ENCODE measurements around the gene RGS18. TPM values are rescaled to one million over a fixed set of nuclear protein-coding genes. Genes with fewer than 3 reads are reported as not detected.

The RGS18 gene
- polyA plus RNA-seq, 3 donors: 43.7 to 57.0 (median 49.0) TPM

GRCh38 chr1:192225266-192225665, 67.0 kb downstream of the RGS18 start:
- Mint-ChIP-seq H3K27ac (peak overlapping the region in 1 of 7 donors; percentile 7), H3K4me3 (no peak overlapping the region), H3K36me3 (peaks cover 0 to 3% of the 10 kb centered on the region in 2 donors), H3K27me3 (ENCODE audit: low read depth in 3 of 3) (no peaks in the 10 kb centered on the region), H3K4me1 (peaks cover 11% of the 10 kb centered on the region), H3K9me3 (peaks cover 6 to 23% (median 12%) of the 10 kb centered on the region in 7 donors)
- H4K20me1 ChIP-seq (ENCODE audit: insufficient read depth, low read length): no peaks in the 10 kb centered on the region
- TF ChIP-seq CTCF (IDR thresholded peaks at IDR 0.05): no peak
- H3K9me3 ChIP-seq (replicated peaks in 1 of 2; ENCODE audit: control insufficient read depth in 1 of 2, insufficient read depth in 1 of 2, low read length in 2 of 2): no peaks in the 10 kb centered on the region
- H2AFZ ChIP-seq (ENCODE audit: insufficient read depth, low read depth, low read length, poor library complexity, severe bottlenecking): no peak overlapping the region
- peaks cover 8 to 11% of the 10 kb centered on the region in 2 donors for H3K4me1 ChIP-seq (ENCODE audit: control insufficient read depth in 1 of 2, insufficient read depth in 2 of 2, low read length in 2 of 2)
- H3K4me3 ChIP-seq (replicated peaks in 1 of 3; ENCODE audit: low read depth in 2 of 3, low read length in 3 of 3): peak overlapping the region in 1 of 3 experiments; percentile 20
- H3K4me2 ChIP-seq (replicated peaks; ENCODE audit: extremely low read depth, low read length, poor library complexity, severe bottlenecking): no peak overlapping the region
- WGBS (ENCODE audit: insufficient coverage): no CpG with 5 or more reads among the region's 2 CpGs
- no peaks in the 10 kb centered on the region for H3K79me2 ChIP-seq (ENCODE audit: insufficient read depth, low read length)
- DNase-seq: no peak
- H3K27me3 ChIP-seq (ENCODE audit: control insufficient read depth in 2 of 2, insufficient read depth in 2 of 2, low read length in 2 of 2): no peaks in the 10 kb centered on the region
- no peaks in the 10 kb centered on the region for H3K36me3 ChIP-seq (replicated peaks in 1 of 2; ENCODE audit: control insufficient read depth in 1 of 2, insufficient read depth in 2 of 2, low read length in 2 of 2)
- no peak overlapping the region for H3K9ac ChIP-seq (ENCODE audit: insufficient read depth, low read length, poor library complexity, severe bottlenecking)
- intact Hi-C loops (cut with micrococcal nuclease): no loop called here
- no peak overlapping the region for H3K27ac ChIP-seq (ENCODE audit: low read depth in 1 of 2, low read length in 2 of 2)

GRCh38 chr1:192225703-192226102, 67.4 kb downstream of the RGS18 start:
- peak in 2 of 3 donors; percentile 3 to 7 for DNase-seq
- no peak overlapping the region for H3K4me2 ChIP-seq (replicated peaks; ENCODE audit: extremely low read depth, low read length, poor library complexity, severe bottlenecking)
- intact Hi-C loops (cut with micrococcal nuclease): no loop called here
- TF ChIP-seq CTCF (IDR thresholded peaks at IDR 0.05): no peak
- H3K27me3 ChIP-seq (ENCODE audit: control insufficient read depth in 2 of 2, insufficient read depth in 2 of 2, low read length in 2 of 2): no peaks in the 10 kb centered on the region
- H3K27ac Mint-ChIP-seq: peak overlapping the region in 3 of 7 donors; percentile 1 to 67 (median 7)
- H3K4me1 ChIP-seq (ENCODE audit: control insufficient read depth in 1 of 2, insufficient read depth in 2 of 2, low read length in 2 of 2): peaks cover 8 to 11% of the 10 kb centered on the region in 2 donors
- no peaks in the 10 kb centered on the region for H3K36me3 ChIP-seq (replicated peaks in 1 of 2; ENCODE audit: control insufficient read depth in 1 of 2, insufficient read depth in 2 of 2, low read length in 2 of 2)
- H3K79me2 ChIP-seq (ENCODE audit: insufficient read depth, low read length): no peaks in the 10 kb centered on the region
- H3K36me3 Mint-ChIP-seq: peaks cover 0 to 3% of the 10 kb centered on the region in 2 donors
- WGBS (ENCODE audit: insufficient coverage): no CpG with 5 or more reads among the region's 3 CpGs
- no peak overlapping the region for H3K27ac ChIP-seq (ENCODE audit: low read depth in 1 of 2, low read length in 2 of 2)
- no peaks in the 10 kb centered on the region for H3K27me3 Mint-ChIP-seq (ENCODE audit: low read depth in 3 of 3)
- peaks cover 6 to 21% (median 12%) of the 10 kb centered on the region in 7 donors for H3K9me3 Mint-ChIP-seq
- no peak overlapping the region for H3K9ac ChIP-seq (ENCODE audit: insufficient read depth, low read length, poor library complexity, severe bottlenecking)
- peaks cover 11% of the 10 kb centered on the region for H3K4me1 Mint-ChIP-seq
- peak overlapping the region; percentile 32 for H2AFZ ChIP-seq (ENCODE audit: insufficient read depth, low read depth, low read length, poor library complexity, severe bottlenecking)
- peak overlapping the region in 1 of 3 experiments; percentile 20 for H3K4me3 ChIP-seq (replicated peaks in 1 of 3; ENCODE audit: low read depth in 2 of 3, low read length in 3 of 3)
- H3K4me3 Mint-ChIP-seq: no peak overlapping the region
- H4K20me1 ChIP-seq (ENCODE audit: insufficient read depth, low read length): no peaks in the 10 kb centered on the region
- no peaks in the 10 kb centered on the region for H3K9me3 ChIP-seq (replicated peaks in 1 of 2; ENCODE audit: control insufficient read depth in 1 of 2, insufficient read depth in 1 of 2, low read length in 2 of 2)
